ES-I3 (cell line): Measurements from ENCODE around the gene SLC28A1.
"Not testable (repeated sequence)": the region's sequence is repeated elsewhere in the genome, so short reads cannot be mapped to it uniquely, and the experiment has no call there.

Experiments used
- H3K36me3 ChIP-seq: 2 replicates; pipeline ENCODE4 v1.6.1; 2013; ENCODE audit warnings: mild to moderate bottlenecking, low read length, control low read depth, moderate library complexity; ENCODE audit not compliant: insufficient read depth
- H3K4me1 ChIP-seq: 2 replicates; pipeline ENCODE4 v1.6.1; 2013; ENCODE audit warnings: mild to moderate bottlenecking, control low read depth, low read length; ENCODE audit not compliant: insufficient read depth
- H3K9ac ChIP-seq: 2 replicates; pipeline ENCODE4 v1.6.1; 2013; ENCODE audit warnings: low read depth, mild to moderate bottlenecking, low read length, moderate library complexity
- H3K9me3 ChIP-seq: 2 replicates; pipeline ENCODE4 v1.6.1; 2013; ENCODE audit warnings: mild to moderate bottlenecking, low read length, moderate library complexity; ENCODE audit not compliant: control insufficient read depth, insufficient read depth

SLC28A1 gene

GRCh38 chr15:84981054-84981710 is 96.7 kb downstream of the SLC28A1 start:
- Histone ChIP-seq H3K9ac (peak overlapping the region; percentile 79; the same call in 1 of the 2 replicates), H3K4me1 (peaks cover 9% of the 10 kb centered on the region; the same call in 1 of the 2 replicates), H3K36me3 (no peaks in the 10 kb centered on the region), H3K9me3 (no peaks in the 10 kb centered on the region)

- peak within 1 kb of the TSS; percentile 79 for H3K9ac ChIP-seq
- H3K9me3 ChIP-seq: no peaks in the 10 kb centered on the region
- H3K4me1 ChIP-seq: peaks cover 9% of the 10 kb centered on the region; the same call in 1 of the 2 replicates
- H3K36me3 ChIP-seq: no peaks in the 10 kb centered on the region
Observed at GRCh38 chr15:84981711-84982300, 97.3 kb downstream of the SLC28A1 start, which contains the start of gene PDE8A. Gene PDE8A, plus strand, starts transcription at chr15:84981856. Its CDS starts 307 bp downstream, at chr15:84982163.

- peaks cover 9% of the 10 kb centered on the region; the same call in 1 of the 2 replicates for H3K4me1 ChIP-seq
- H3K9ac ChIP-seq: peak overlapping the region; percentile 77
- H3K9me3 ChIP-seq: no peaks in the 10 kb centered on the region
- H3K36me3 ChIP-seq: no peaks in the 10 kb centered on the region
Observed at GRCh38 chr15:84982301-84982920, 97.9 kb downstream of the SLC28A1 start.

- no peaks in the 10 kb centered on the region for H3K9me3 ChIP-seq
- H3K9ac ChIP-seq: no peak overlapping the region
- no peaks in the 10 kb centered on the region for H3K36me3 ChIP-seq
- peaks cover 9% of the 10 kb centered on the region; the same call in 1 of the 2 replicates for H3K4me1 ChIP-seq
Observed at GRCh38 chr15:84983294-84983693, 98.8 kb downstream of the SLC28A1 start.

GRCh38 chr15:84983711-84984110 is 99.2 kb downstream of the SLC28A1 start:
- Histone ChIP-seq H3K4me1 (peaks cover 9% of the 10 kb centered on the region; the same call in 1 of the 2 replicates), H3K36me3 (no peaks in the 10 kb centered on the region), H3K9ac (no peak overlapping the region), H3K9me3 (no peaks in the 10 kb centered on the region)

GRCh38 chr15:84985158-84985557 is 100.7 kb downstream of the SLC28A1 start:
- no peaks in the 10 kb centered on the region for H3K9me3 ChIP-seq
- H3K9ac ChIP-seq: no peak overlapping the region
- H3K36me3 ChIP-seq: no peaks in the 10 kb centered on the region
- H3K4me1 ChIP-seq: peaks cover 9% of the 10 kb centered on the region; the same call in 1 of the 2 replicates

- not testable (repeated sequence) for H3K9ac ChIP-seq, H3K36me3 ChIP-seq, H3K9me3 ChIP-seq
- H3K4me1 ChIP-seq: peaks cover 12% of the 10 kb centered on the region
Observed at GRCh38 chr15:84987351-84987750, 102.9 kb downstream of the SLC28A1 start.

GRCh38 chr15:84987949-84988624 is 103.6 kb downstream of the SLC28A1 start:
- no peak overlapping the region for H3K9ac ChIP-seq
- no peaks in the 10 kb centered on the region for H3K36me3 ChIP-seq
- peaks cover 9% of the 10 kb centered on the region for H3K4me1 ChIP-seq
- H3K9me3 ChIP-seq: 0 out of 2 replicates have a peak, but pooled peaks cover 2% of the 10 kb centered on the region

GRCh38 chr15:84988909-84989644 is 104.6 kb downstream of the SLC28A1 start:
- no peaks in the 10 kb centered on the region for H3K36me3 ChIP-seq
- peaks cover 3% of the 10 kb centered on the region; the same call in 1 of the 2 replicates for H3K4me1 ChIP-seq
- 0 out of 2 replicates have a peak, but pooled peaks cover 2% of the 10 kb centered on the region for H3K9me3 ChIP-seq
- H3K9ac ChIP-seq: no peak overlapping the region

GRCh38 chr15:84990507-84990906 is 106.0 kb downstream of the SLC28A1 start:
- Histone ChIP-seq H3K9me3 (0 out of 2 replicates have a peak, but pooled peaks cover 2% of the 10 kb centered on the region), H3K9ac (no peak overlapping the region), H3K36me3 (no peaks in the 10 kb centered on the region), H3K4me1 (peaks cover 3% of the 10 kb centered on the region; the same call in 1 of the 2 replicates)

- Histone ChIP-seq H3K9ac (no peak overlapping the region), H3K4me1 (peaks cover 3% of the 10 kb centered on the region; the same call in 1 of the 2 replicates), H3K36me3 (no peaks in the 10 kb centered on the region), H3K9me3 (0 out of 2 replicates have a peak, but pooled peaks cover 2% of the 10 kb centered on the region)
Observed at GRCh38 chr15:84991014-84991712, 106.7 kb downstream of the SLC28A1 start.

- no peaks in the 10 kb centered on the region for H3K36me3 ChIP-seq
- H3K4me1 ChIP-seq: peaks cover 3% of the 10 kb centered on the region; the same call in 1 of the 2 replicates
- no peak overlapping the region for H3K9ac ChIP-seq
- 0 out of 2 replicates have a peak, but pooled peaks cover 2% of the 10 kb centered on the region for H3K9me3 ChIP-seq
Observed at GRCh38 chr15:84992157-84992944, 107.9 kb downstream of the SLC28A1 start.
